OCI-LY7 (cell line): ENCODE measurements around the gene HEYL.

Source experiments
- EZH2phosphoT487 ChIP-seq: fragments of 200-600 bp; sonication (generic); IDR thresholded peaks from 2 replicates; pipeline ENCODE4 v1.6.1; 2018; ENCODE audit warnings: low read depth, borderline replicate concordance, mild to moderate bottlenecking, mixed run types, antibody characterized with exemption, low read length, moderate library complexity, mixed read lengths
- TF ChIP-seq, protein P1 (sequence below): fragments of 200-600 bp; sonication (generic); conservative IDR thresholded peaks from 2 replicates; pipeline ENCODE4 v1.5.1; 2014; ENCODE audit warnings: mild to moderate bottlenecking, antibody characterized with exemption, low read length, moderate library complexity, mixed read lengths

- TF ChIP-seq, protein P1, sequence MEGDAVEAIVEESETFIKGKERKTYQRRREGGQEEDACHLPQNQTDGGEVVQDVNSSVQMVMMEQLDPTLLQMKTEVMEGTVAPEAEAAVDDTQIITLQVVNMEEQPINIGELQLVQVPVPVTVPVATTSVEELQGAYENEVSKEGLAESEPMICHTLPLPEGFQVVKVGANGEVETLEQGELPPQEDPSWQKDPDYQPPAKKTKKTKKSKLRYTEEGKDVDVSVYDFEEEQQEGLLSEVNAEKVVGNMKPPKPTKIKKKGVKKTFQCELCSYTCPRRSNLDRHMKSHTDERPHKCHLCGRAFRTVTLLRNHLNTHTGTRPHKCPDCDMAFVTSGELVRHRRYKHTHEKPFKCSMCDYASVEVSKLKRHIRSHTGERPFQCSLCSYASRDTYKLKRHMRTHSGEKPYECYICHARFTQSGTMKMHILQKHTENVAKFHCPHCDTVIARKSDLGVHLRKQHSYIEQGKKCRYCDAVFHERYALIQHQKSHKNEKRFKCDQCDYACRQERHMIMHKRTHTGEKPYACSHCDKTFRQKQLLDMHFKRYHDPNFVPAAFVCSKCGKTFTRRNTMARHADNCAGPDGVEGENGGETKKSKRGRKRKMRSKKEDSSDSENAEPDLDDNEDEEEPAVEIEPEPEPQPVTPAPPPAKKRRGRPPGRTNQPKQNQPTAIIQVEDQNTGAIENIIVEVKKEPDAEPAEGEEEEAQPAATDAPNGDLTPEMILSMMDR = no peak
- no peak for TF ChIP-seq EZH2phosphoT487
Measured at GRCh38 chr1:39687243-39687642, 47.8 kb upstream of the HEYL start.
